HL-60 (cell line): ENCODE data around the gene RNF145.

ENCODE experiments used
- CTCF ChIP-seq: IDR thresholded peaks from one replicate; pipeline ENCODE4 v1.5.1; 2011; ENCODE audit warnings: low read length, control low read depth, inconsistent platforms; ENCODE audit not compliant: insufficient read depth
- GABPA ChIP-seq: IDR thresholded peaks from 2 replicates; pipeline ENCODE4 v1.6.1; 2012; ENCODE audit warnings: low read depth
- POLR2AphosphoS5 ChIP-seq: IDR thresholded peaks from 2 replicates; pipeline ENCODE4 v1.6.1; 2012; ENCODE audit warnings: low read depth
- SPI1 ChIP-seq: IDR thresholded peaks from 2 replicates; pipeline ENCODE4 v1.6.1; 2012; ENCODE audit warnings: low read depth, mild to moderate bottlenecking, borderline replicate concordance

- TF ChIP-seq CTCF, result no peak
- no peak for TF ChIP-seq SPI1
- TF ChIP-seq POLR2AphosphoS5, result no peak
- no peak for TF ChIP-seq GABPA
Observed at GRCh38 chr5:159203351-159203750, 6.0 kb downstream of the RNF145 start.
